HEK293 (cell line): ENCODE measurements around the gene A2ML1.

Experiments
- CTCF ChIA-PET: fragments of 350-600 bp; formaldehyde crosslinking; extraction: SDS; loops from one replicate; lab custom pipeline; 2021; ENCODE audit warnings: antibody characterized with exemption; lab: Yijun Ruan, JAX
- POLR2A ChIA-PET: fragments of 300-600 bp; formaldehyde crosslinking; extraction: SDS; loops from one replicate; lab custom pipeline; 2020; ENCODE audit warnings: antibody characterized with exemption, inconsistent platforms; lab: Yijun Ruan, JAX
- H3K27ac ChIP-seq: fragments of 200-500 bp; sonication (Bioruptor generic); 2 replicates; pipeline ENCODE4 v1.5.1; 2014; ENCODE audit warnings: low read depth, low read length, control low read depth, inconsistent platforms; ENCODE audit errors: extremely low read depth
- H3K36me3 ChIP-seq, 2 experiments: fragments of 200-500 bp in 1 of 2; sonication (Bioruptor generic) in 1 of 2; 1 replicate in 1 of 2; 2 replicates in 1 of 2; pipeline ENCODE4 v1.5.1; 2014 to 2017; ENCODE audit warnings: inconsistent platforms in 2 of 2, low read length in 2 of 2; ENCODE audit not compliant: control insufficient read depth in 2 of 2, insufficient read depth in 1 of 2
- H3K4me1 ChIP-seq: fragments of 200-500 bp; sonication (Bioruptor generic); 2 replicates; pipeline ENCODE4 v1.5.1; 2014; ENCODE audit warnings: mild to moderate bottlenecking, low read length, inconsistent platforms; ENCODE audit not compliant: control insufficient read depth, insufficient read depth
- H3K4me3 ChIP-seq: 2 replicates; pipeline ENCODE4 v1.5.1; 2011; ENCODE audit warnings: low read depth, mild to moderate bottlenecking, control low read depth, low read length, moderate library complexity
- H3K9me3 ChIP-seq: fragments of 200-500 bp; sonication (Bioruptor generic); 2 replicates; pipeline ENCODE4 v1.5.1; 2014; ENCODE audit warnings: low read depth, low read length, inconsistent platforms; ENCODE audit not compliant: control insufficient read depth, insufficient read depth
- ATF2 ChIP-seq: fragments of 450-650 bp; formaldehyde crosslinking; IDR thresholded peaks from 2 replicates; pipeline ENCODE4 v1.5.1; 2016; ENCODE audit warnings: missing biosample characterization, missing genetic modification characterization, low read depth
- BCL11B ChIP-seq: fragments of 450-650 bp; formaldehyde crosslinking; IDR thresholded peaks from 2 replicates; pipeline ENCODE4 v1.5.1; 2016; ENCODE audit warnings: low read depth, missing biosample characterization, missing genetic modification characterization
- INSM2 ChIP-seq: fragments of 450-650 bp; formaldehyde crosslinking; IDR thresholded peaks from 2 replicates; pipeline ENCODE4 v1.5.1; 2016; ENCODE audit warnings: missing biosample characterization, missing genetic modification characterization
- WT1 ChIP-seq: fragments of 450-650 bp; formaldehyde crosslinking; IDR thresholded peaks from 2 replicates; pipeline ENCODE4 v1.5.1; 2016; ENCODE audit warnings: missing biosample characterization, missing genetic modification characterization
- ZBTB21 ChIP-seq: fragments of 450-650 bp; formaldehyde crosslinking; IDR thresholded peaks from 2 replicates; pipeline ENCODE4 v1.5.1; 2017; ENCODE audit warnings: missing biosample characterization, missing genetic modification characterization
- ZBTB26 ChIP-seq: fragments of 450-650 bp; formaldehyde crosslinking; optimal IDR thresholded peaks from 2 replicates; pipeline ENCODE3; 2016; ENCODE audit warnings: missing biosample characterization, mild to moderate bottlenecking, missing genetic modification characterization
- ZBTB44 ChIP-seq: fragments of 450-650 bp; IDR thresholded peaks from 2 replicates; pipeline ENCODE4 v1.5.1; 2018; ENCODE audit warnings: missing biosample characterization, mild to moderate bottlenecking, missing genetic modification characterization
- ZBTB48 ChIP-seq: fragments of 450-650 bp; formaldehyde crosslinking; IDR thresholded peaks from 2 replicates; pipeline ENCODE4 v1.5.1; 2016; ENCODE audit warnings: missing biosample characterization, missing genetic modification characterization
- ZFHX2 ChIP-seq: fragments of 450-650 bp; formaldehyde crosslinking; conservative IDR thresholded peaks from 2 replicates; pipeline ENCODE4 v1.5.1; 2016; ENCODE audit warnings: missing biosample characterization, missing genetic modification characterization
- ZNF138 ChIP-seq: fragments of 450-650 bp; formaldehyde crosslinking; IDR thresholded peaks from 2 replicates; pipeline ENCODE4 v1.5.1; 2016; ENCODE audit warnings: missing biosample characterization, missing genetic modification characterization, borderline replicate concordance
- ZNF148 ChIP-seq: fragments of 450-650 bp; formaldehyde crosslinking; IDR thresholded peaks from 2 replicates; pipeline ENCODE4 v1.5.0; 2017; ENCODE audit warnings: missing biosample characterization, missing genetic modification characterization, borderline replicate concordance
- ZNF18 ChIP-seq: fragments of 450-650 bp; formaldehyde crosslinking; IDR thresholded peaks from 2 replicates; pipeline ENCODE4 v1.5.1; 2016; ENCODE audit warnings: missing biosample characterization, missing genetic modification characterization
- ZNF324 ChIP-seq: fragments of 450-650 bp; formaldehyde crosslinking; IDR thresholded peaks from 2 replicates; pipeline ENCODE4 v1.5.1; 2016; ENCODE audit warnings: missing biosample characterization, missing genetic modification characterization
- ZNF423 ChIP-seq: fragments of 450-650 bp; formaldehyde crosslinking; IDR thresholded peaks from 2 replicates; pipeline ENCODE4 v1.5.1; 2016; ENCODE audit warnings: missing biosample characterization, missing genetic modification characterization
- ZNF510 ChIP-seq: fragments of 450-650 bp; formaldehyde crosslinking; IDR thresholded peaks from 2 replicates; pipeline ENCODE4 v1.5.1; 2018; ENCODE audit warnings: mild to moderate bottlenecking, missing genetic modification characterization, missing biosample characterization; ENCODE audit not compliant: insufficient replicate concordance
- ZNF580 ChIP-seq: fragments of 450-650 bp; formaldehyde crosslinking; IDR thresholded peaks from 2 replicates; pipeline ENCODE4 v1.5.1; 2016; ENCODE audit warnings: missing biosample characterization, missing genetic modification characterization
- ZNF830 ChIP-seq: fragments of 450-650 bp; IDR thresholded peaks from 2 replicates; pipeline ENCODE4 v1.5.0; 2018; ENCODE audit warnings: missing biosample characterization, missing genetic modification characterization, low read depth, mild to moderate bottlenecking, moderate library complexity
- TF ChIP-seq, protein P1 (sequence below): fragments of 450-650 bp; formaldehyde crosslinking; conservative IDR thresholded peaks from 2 replicates; pipeline ENCODE4 v1.5.1; 2016; ENCODE audit warnings: low read depth, missing biosample characterization, missing genetic modification characterization
- TF ChIP-seq, protein P2 (sequence below): fragments of 450-650 bp; formaldehyde crosslinking; IDR thresholded peaks from 2 replicates; pipeline ENCODE4 v1.5.1; 2017; ENCODE audit warnings: missing biosample characterization, missing genetic modification characterization

A2ML1 gene

DNA sequence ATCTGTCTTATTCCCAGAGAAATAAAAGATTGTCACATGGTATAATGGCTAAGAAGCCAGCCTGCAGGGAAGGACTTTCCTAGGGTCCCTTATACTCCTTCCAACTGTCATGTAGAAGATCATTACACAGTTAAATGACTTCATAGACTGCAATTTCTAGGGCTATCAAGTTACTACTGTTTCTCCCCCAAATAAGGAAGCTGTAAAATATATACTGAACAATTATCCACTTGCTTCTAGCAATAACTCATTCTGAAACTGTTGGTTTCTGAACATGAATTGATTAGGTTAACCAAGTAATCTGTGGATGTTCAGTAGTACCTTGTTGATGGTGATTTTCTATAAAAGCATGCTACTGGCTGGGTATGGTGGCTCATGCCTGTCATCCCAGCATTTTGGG is 44.6 kb downstream of the A2ML1 start:
- ChIA-PET CTCF (no interaction called here), POLR2A (no interaction called here)
- no peak overlapping the region for H3K27ac ChIP-seq
- TF ChIP-seq, protein P1, sequence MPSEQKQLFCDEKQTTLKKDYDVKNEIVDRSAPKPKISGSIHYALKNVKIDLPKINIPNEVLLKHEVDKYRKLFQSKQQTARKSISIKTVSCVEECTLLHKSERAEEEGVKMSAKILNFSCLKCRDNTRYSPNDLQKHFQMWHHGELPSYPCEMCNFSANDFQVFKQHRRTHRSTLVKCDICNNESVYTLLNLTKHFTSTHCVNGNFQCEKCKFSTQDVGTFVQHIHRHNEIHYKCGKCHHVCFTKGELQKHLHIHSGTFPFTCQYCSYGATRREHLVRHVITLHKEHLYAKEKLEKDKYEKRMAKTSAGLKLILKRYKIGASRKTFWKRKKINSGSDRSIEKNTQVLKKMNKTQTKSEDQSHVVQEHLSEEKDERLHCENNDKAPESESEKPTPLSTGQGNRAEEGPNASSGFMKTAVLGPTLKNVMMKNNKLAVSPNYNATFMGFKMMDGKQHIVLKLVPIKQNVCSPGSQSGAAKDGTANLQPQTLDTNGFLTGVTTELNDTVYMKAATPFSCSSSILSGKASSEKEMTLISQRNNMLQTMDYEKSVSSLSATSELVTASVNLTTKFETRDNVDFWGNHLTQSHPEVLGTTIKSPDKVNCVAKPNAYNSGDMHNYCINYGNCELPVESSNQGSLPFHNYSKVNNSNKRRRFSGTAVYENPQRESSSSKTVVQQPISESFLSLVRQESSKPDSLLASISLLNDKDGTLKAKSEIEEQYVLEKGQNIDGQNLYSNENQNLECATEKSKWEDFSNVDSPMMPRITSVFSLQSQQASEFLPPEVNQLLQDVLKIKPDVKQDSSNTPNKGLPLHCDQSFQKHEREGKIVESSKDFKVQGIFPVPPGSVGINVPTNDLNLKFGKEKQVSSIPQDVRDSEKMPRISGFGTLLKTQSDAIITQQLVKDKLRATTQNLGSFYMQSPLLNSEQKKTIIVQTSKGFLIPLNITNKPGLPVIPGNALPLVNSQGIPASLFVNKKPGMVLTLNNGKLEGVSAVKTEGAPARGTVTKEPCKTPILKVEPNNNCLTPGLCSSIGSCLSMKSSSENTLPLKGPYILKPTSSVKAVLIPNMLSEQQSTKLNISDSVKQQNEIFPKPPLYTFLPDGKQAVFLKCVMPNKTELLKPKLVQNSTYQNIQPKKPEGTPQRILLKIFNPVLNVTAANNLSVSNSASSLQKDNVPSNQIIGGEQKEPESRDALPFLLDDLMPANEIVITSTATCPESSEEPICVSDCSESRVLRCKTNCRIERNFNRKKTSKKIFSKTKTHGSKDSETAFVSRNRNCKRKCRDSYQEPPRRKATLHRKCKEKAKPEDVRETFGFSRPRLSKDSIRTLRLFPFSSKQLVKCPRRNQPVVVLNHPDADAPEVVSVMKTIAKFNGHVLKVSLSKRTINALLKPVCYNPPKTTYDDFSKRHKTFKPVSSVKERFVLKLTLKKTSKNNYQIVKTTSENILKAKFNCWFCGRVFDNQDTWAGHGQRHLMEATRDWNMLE (tag by site-specific recombination) = no peak
- TF ChIP-seq ZNF423 (tag by site-specific recombination) (no peak), ZFHX2 (tag by site-specific recombination) (no peak), ZBTB44 (peak; percentile 74), BCL11B (tag by site-specific recombination) (no peak), ZBTB26 (tag by site-specific recombination) (no peak), ZNF510 (no peak), ZBTB21 (tag by site-specific recombination) (peak; percentile 63), ZNF138 (tag by site-specific recombination) (no peak), WT1 (peak; percentile 41; the same call in 1 of the 2 replicates), ZNF18 (tag by site-specific recombination) (no peak), ZNF324 (tag by site-specific recombination) (no peak), ZNF830 (no peak), ZNF580 (tag by site-specific recombination) (no peak), ATF2 (no peak), INSM2 (tag by site-specific recombination) (no peak), ZBTB48 (tag by site-specific recombination) (peak; percentile 52; the same call in 1 of the 2 replicates), ZNF148 (tag by site-specific recombination) (no peak)
- TF ChIP-seq, protein P2, sequence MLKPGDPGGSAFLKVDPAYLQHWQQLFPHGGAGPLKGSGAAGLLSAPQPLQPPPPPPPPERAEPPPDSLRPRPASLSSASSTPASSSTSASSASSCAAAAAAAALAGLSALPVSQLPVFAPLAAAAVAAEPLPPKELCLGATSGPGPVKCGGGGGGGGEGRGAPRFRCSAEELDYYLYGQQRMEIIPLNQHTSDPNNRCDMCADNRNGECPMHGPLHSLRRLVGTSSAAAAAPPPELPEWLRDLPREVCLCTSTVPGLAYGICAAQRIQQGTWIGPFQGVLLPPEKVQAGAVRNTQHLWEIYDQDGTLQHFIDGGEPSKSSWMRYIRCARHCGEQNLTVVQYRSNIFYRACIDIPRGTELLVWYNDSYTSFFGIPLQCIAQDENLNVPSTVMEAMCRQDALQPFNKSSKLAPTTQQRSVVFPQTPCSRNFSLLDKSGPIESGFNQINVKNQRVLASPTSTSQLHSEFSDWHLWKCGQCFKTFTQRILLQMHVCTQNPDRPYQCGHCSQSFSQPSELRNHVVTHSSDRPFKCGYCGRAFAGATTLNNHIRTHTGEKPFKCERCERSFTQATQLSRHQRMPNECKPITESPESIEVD (tag by site-specific recombination) = peak; percentile 82

More for the DNA sequence above, 44.6 kb downstream of the A2ML1 start:
- H3K36me3 ChIP-seq = no peaks in the 10 kb centered on the region
- H3K9me3 ChIP-seq = no peaks in the 10 kb centered on the region
- H3K4me1 ChIP-seq = peaks cover 3% of the 10 kb centered on the region; the same call in 1 of the 2 replicates
- H3K4me3 ChIP-seq = no peak overlapping the region
